Breast epithelium (tissue), 3 donors: ENCODE measurements around the gene ZSCAN25.

Experiments used
- CTCF ChIP-seq, 3 donors: fragments of 450-650 bp; IDR thresholded peaks; one replicate each; pipeline ENCODE4 v1.5.1; 2016 to 2017; ENCODE audit warnings: antibody characterized with exemption in 3 of 3, mild to moderate bottlenecking in 3 of 3, moderate library complexity in 3 of 3
- POLR2A ChIP-seq: fragments of 450-650 bp; IDR thresholded peaks from one replicate; pipeline ENCODE4 v1.6.1; 2016; ENCODE audit warnings: antibody characterized with exemption, mild to moderate bottlenecking, moderate library complexity

- TF ChIP-seq CTCF (IDR thresholded peaks at IDR 0.05) (no peak), POLR2A (no peak)
Measured at GRCh38 chr7:99644431-99644830, 27.7 kb downstream of the ZSCAN25 start.
